Activated naive CD4-positive, alpha-beta T cell treated with anti-CD3 and anti-CD28 coated beads, Interleukin-2, amount 50 U/mL, for 72 hours (primary cell): ENCODE results near the gene SIK3. TPM values are rescaled to one million over a fixed set of nuclear protein-coding genes. Genes with fewer than 3 reads are reported as not detected.
A peak's percentile ranks its signal among the peaks of the same experiment; 100 is the strongest.
"Not testable (repeated sequence)": the region's sequence is repeated elsewhere in the genome, so short reads cannot be mapped to it uniquely, and the experiment has no call there.

ENCODE experiments used
- ATAC-seq, 2 donors: fragments of 150-1000 bp; cut with Tn5 transposase; 2 replicates each; pipeline ENCODE4 v1.10.0; 2021; ENCODE audit warnings: mild to moderate bottlenecking in 2 of 2, moderate library complexity in 2 of 2
- DNase-seq, 2 donors: peaks; one replicate each; pipeline ENCODE4 v3.0.0; 2021 to 2022; ENCODE audit warnings: low spot score in 2 of 2
- H3K27ac Mint-ChIP-seq, 2 donors: one replicate each; pipeline ENCODE4 v1.8.0; 2022; ENCODE audit warnings: mild to moderate bottlenecking in 2 of 2, mixed read lengths in 2 of 2
- H3K36me3 Mint-ChIP-seq, 2 donors: one replicate each; pipeline ENCODE4 v1.8.0; 2022; ENCODE audit warnings: mixed read lengths in 2 of 2
- H3K9me3 Mint-ChIP-seq, 2 donors: one replicate each; pipeline ENCODE4 v1.8.0; 2022; ENCODE audit warnings: mixed read lengths in 2 of 2
- total RNA-seq, 2 donors: library from RNA; stranded (reverse); gene quantifications; one replicate each; pipeline ENCODE4 v1.2.3, GENCODE V29; 2022

The SIK3 gene
- total RNA-seq, 2 donors from 2014 or later = 14.6 to 39.5 TPM

GRCh38 chr11:117070016-117070415, 28.2 kb downstream of the SIK3 start:
- ATAC-seq = no peak
- peaks cover 0 to 4% of the 10 kb centered on the region in 2 donors for H3K9me3 Mint-ChIP-seq
- H3K27ac Mint-ChIP-seq = no peak overlapping the region
- H3K36me3 Mint-ChIP-seq = peaks cover 0 to 7% of the 10 kb centered on the region in 2 donors
- no peak for DNase-seq

- no peak for DNase-seq
- H3K9me3 Mint-ChIP-seq = peaks cover 0 to 4% of the 10 kb centered on the region in 2 donors
- peaks cover 0 to 7% of the 10 kb centered on the region in 2 donors for H3K36me3 Mint-ChIP-seq
- no peak for ATAC-seq
- H3K27ac Mint-ChIP-seq = no peak overlapping the region
These were observed 29.8 kb downstream of the SIK3 start for GRCh38 chr11:117068303-117068860.

- Mint-ChIP-seq H3K36me3 (peaks cover 0 to 7% of the 10 kb centered on the region in 2 donors), H3K27ac (no peak overlapping the region), H3K9me3 (peaks cover 0 to 4% of the 10 kb centered on the region in 2 donors)
- DNase-seq (no peak), ATAC-seq (no peak)
These were observed 31.3 kb downstream of the SIK3 start for GRCh38 chr11:117066959-117067358.

GRCh38 chr11:117064275-117064674, 34.0 kb downstream of the SIK3 start:
- DNase-seq = no peak
- ATAC-seq = no peak
- Mint-ChIP-seq H3K36me3 (no peaks in the 10 kb centered on the region), H3K9me3 (no peaks in the 10 kb centered on the region), H3K27ac (peak overlapping the region; percentile 87 to 97)

- H3K27ac Mint-ChIP-seq = peak overlapping the region; percentile 87 to 97
- peak; percentile 72 to 76 for ATAC-seq
- H3K36me3 Mint-ChIP-seq = no peaks in the 10 kb centered on the region
- DNase-seq = peak in 1 of 2 donors; percentile 31
- peaks cover 0 to 3% of the 10 kb centered on the region in 2 donors for H3K9me3 Mint-ChIP-seq
These were observed 35.7 kb downstream of the SIK3 start for GRCh38 chr11:117062498-117062897.

- H3K27ac Mint-ChIP-seq = peak overlapping the region in 1 of 2 donors; percentile 11
- peaks cover 0 to 3% of the 10 kb centered on the region in 2 donors for H3K9me3 Mint-ChIP-seq
- DNase-seq (no peak), ATAC-seq (no peak)
- H3K36me3 Mint-ChIP-seq = no peaks in the 10 kb centered on the region
These were observed 37.0 kb downstream of the SIK3 start for GRCh38 chr11:117061256-117061655.

GRCh38 chr11:117059611-117060148, 38.5 kb downstream of the SIK3 start:
- Mint-ChIP-seq H3K36me3 (no peaks in the 10 kb centered on the region), H3K27ac (no peak overlapping the region), H3K9me3 (peaks cover 0 to 3% of the 10 kb centered on the region in 2 donors)
- DNase-seq (no peak), ATAC-seq (no peak)

- H3K27ac Mint-ChIP-seq = no peak overlapping the region
- no peaks in the 10 kb centered on the region for H3K36me3 Mint-ChIP-seq
- no peak for DNase-seq
- H3K9me3 Mint-ChIP-seq = peaks cover 0 to 3% of the 10 kb centered on the region in 2 donors
- no peak for ATAC-seq
These were observed 39.4 kb downstream of the SIK3 start for GRCh38 chr11:117058761-117059261.

- ATAC-seq (no peak), DNase-seq (no peak)
- Mint-ChIP-seq H3K27ac (peak overlapping the region in 1 of 2 donors; percentile 69), H3K36me3 (no peaks in the 10 kb centered on the region), H3K9me3 (peaks cover 0 to 3% of the 10 kb centered on the region in 2 donors)
These were observed 40.5 kb downstream of the SIK3 start for GRCh38 chr11:117057727-117058126.

- H3K36me3 Mint-ChIP-seq = no peaks in the 10 kb centered on the region
- DNase-seq (no peak), ATAC-seq (no peak)
- H3K9me3 Mint-ChIP-seq = peaks cover 0 to 3% of the 10 kb centered on the region in 2 donors
- no peak overlapping the region for H3K27ac Mint-ChIP-seq
These were observed 40.9 kb downstream of the SIK3 start for GRCh38 chr11:117057317-117057716.

GRCh38 chr11:117055469-117055868, 42.8 kb downstream of the SIK3 start:
- DNase-seq (no peak), ATAC-seq (no peak)
- H3K27ac Mint-ChIP-seq = no peak overlapping the region
- peaks cover 0 to 3% of the 10 kb centered on the region in 2 donors for H3K9me3 Mint-ChIP-seq
- no peaks in the 10 kb centered on the region for H3K36me3 Mint-ChIP-seq

GRCh38 chr11:117054382-117054781, 43.8 kb downstream of the SIK3 start:
- DNase-seq (no peak), ATAC-seq (no peak)
- no peaks in the 10 kb centered on the region for H3K36me3 Mint-ChIP-seq
- peaks cover 0 to 3% of the 10 kb centered on the region in 2 donors for H3K9me3 Mint-ChIP-seq
- no peak overlapping the region for H3K27ac Mint-ChIP-seq

- no peak overlapping the region for H3K27ac Mint-ChIP-seq
- no peaks in the 10 kb centered on the region for H3K9me3 Mint-ChIP-seq
- H3K36me3 Mint-ChIP-seq = no peaks in the 10 kb centered on the region
- DNase-seq (no peak), ATAC-seq (no peak)
These were observed 45.8 kb downstream of the SIK3 start for GRCh38 chr11:117052196-117053149.

- not testable (repeated sequence) for ATAC-seq, H3K36me3 Mint-ChIP-seq, H3K9me3 Mint-ChIP-seq, DNase-seq, H3K27ac Mint-ChIP-seq
These were observed 48.1 kb downstream of the SIK3 start for GRCh38 chr11:117050121-117050520.

GRCh38 chr11:117046627-117047026, 51.6 kb downstream of the SIK3 start:
- H3K27ac Mint-ChIP-seq, ATAC-seq, H3K9me3 Mint-ChIP-seq, DNase-seq: not testable (repeated sequence)
- peaks cover 0 to 10% of the 10 kb centered on the region in 2 donors for H3K36me3 Mint-ChIP-seq

- H3K36me3 Mint-ChIP-seq = peaks cover 0 to 10% of the 10 kb centered on the region in 2 donors
- H3K27ac Mint-ChIP-seq = no peak overlapping the region
- no peak for ATAC-seq
- DNase-seq = no peak
- H3K9me3 Mint-ChIP-seq = no peaks in the 10 kb centered on the region
These were observed 52.3 kb downstream of the SIK3 start for GRCh38 chr11:117045956-117046355.

- ATAC-seq (peak in 1 of 2 donors; percentile 18), DNase-seq (no peak)
- Mint-ChIP-seq H3K9me3 (no peaks in the 10 kb centered on the region), H3K36me3 (peaks cover 0 to 10% of the 10 kb centered on the region in 2 donors), H3K27ac (peak overlapping the region in 1 of 2 donors; percentile 66)
These were observed 53.0 kb downstream of the SIK3 start for GRCh38 chr11:117045196-117045595.
